Measurements from ENCODE around the gene CSF3R. TPM values are rescaled to one million over a fixed set of nuclear protein-coding genes. Genes with fewer than 3 reads are reported as not detected.

CSF3R gene
- total RNA-seq, 1 donor from 2014 or later: 1.4 TPM

DNA sequence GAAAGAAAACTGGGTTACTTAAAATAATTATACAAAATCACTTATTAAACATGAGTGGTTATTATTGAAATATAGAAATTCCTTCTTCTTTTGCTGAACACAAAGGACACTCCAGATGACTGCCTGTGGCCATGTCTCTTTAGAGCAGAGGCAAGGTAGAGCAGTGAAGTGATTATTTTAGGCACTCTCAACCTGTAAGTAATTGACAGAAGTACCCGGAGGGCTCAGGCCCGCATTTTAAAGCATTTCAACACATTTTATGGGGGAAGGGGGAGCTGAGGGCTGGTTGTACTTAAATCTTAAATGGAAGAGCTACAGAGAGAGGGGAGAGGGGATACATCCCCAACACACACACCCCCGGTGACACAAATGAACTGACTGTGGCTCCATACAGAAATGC, 42.7 kb downstream of the CSF3R start:
- no peak overlapping the region for H3K27ac Mint-ChIP-seq (ENCODE audit: unreplicated experiment)
- no peak for TF ChIP-seq CTCF (IDR thresholded peaks at IDR 0.05; ENCODE audit: unreplicated experiment)
- H3K36me3 Mint-ChIP-seq (ENCODE audit: low read depth, unreplicated experiment): peaks cover 6% of the 10 kb centered on the region
- H3K9me3 Mint-ChIP-seq (ENCODE audit: unreplicated experiment): no peaks in the 10 kb centered on the region
- H3K4me1 Mint-ChIP-seq (ENCODE audit: unreplicated experiment): no peaks in the 10 kb centered on the region
- no peak for DNase-seq (ENCODE audit: low spot score)
- H3K4me3 Mint-ChIP-seq (ENCODE audit: unreplicated experiment): no peak overlapping the region
- H3K27me3 Mint-ChIP-seq (ENCODE audit: unreplicated experiment): no peaks in the 10 kb centered on the region

DNA sequence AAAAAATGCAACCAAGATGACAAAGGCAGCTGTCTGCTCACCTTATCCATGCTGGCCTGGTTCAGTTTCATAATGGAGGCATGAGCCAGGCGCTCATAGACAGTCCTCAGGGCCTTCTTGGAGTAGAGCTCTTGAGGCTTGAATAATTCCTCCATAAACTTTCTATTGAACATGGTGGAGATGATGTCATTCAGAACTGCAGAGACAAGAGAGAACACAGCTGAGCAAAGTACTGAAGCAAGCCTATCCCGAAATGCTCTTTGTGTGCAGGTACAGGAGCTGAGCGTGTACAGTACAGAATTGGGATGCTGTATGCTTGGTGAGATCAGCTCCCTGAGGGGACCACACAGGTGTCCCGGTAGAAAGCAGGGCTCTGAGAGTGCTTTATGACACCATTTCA, 44.0 kb downstream of the CSF3R start:
- H3K4me1 Mint-ChIP-seq (ENCODE audit: unreplicated experiment): no peaks in the 10 kb centered on the region
- no peak overlapping the region for H3K4me3 Mint-ChIP-seq (ENCODE audit: unreplicated experiment)
- no peak for DNase-seq (ENCODE audit: low spot score)
- no peaks in the 10 kb centered on the region for H3K9me3 Mint-ChIP-seq (ENCODE audit: unreplicated experiment)
- H3K27ac Mint-ChIP-seq (ENCODE audit: unreplicated experiment): no peak overlapping the region
- H3K36me3 Mint-ChIP-seq (ENCODE audit: low read depth, unreplicated experiment): peaks cover 9% of the 10 kb centered on the region
- no peak for TF ChIP-seq CTCF (IDR thresholded peaks at IDR 0.05; ENCODE audit: unreplicated experiment)
- H3K27me3 Mint-ChIP-seq (ENCODE audit: unreplicated experiment): peaks cover 2% of the 10 kb centered on the region

DNA sequence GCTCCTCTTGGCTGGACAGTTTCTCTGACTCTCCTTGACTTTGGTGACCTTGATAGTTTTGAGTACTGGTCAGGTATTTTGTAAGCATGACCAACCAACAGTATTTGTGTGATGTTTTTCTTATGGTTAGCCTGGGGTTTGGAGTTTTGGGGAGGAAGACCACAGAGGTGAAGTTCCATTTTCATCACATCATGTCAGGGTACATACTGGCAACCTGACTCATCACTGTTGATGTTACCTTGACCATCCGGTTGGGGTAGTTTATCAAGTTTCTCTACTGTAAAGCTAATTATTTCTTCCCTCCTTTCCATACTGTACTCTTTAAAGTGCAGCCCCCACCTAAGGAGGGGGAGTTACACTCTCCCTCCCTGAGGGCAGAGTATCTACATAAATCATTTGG, 45.9 kb downstream of the CSF3R start:
- no peak for TF ChIP-seq CTCF (IDR thresholded peaks at IDR 0.05; ENCODE audit: unreplicated experiment)

GRCh38 chr1:36433102-36433501, 49.6 kb downstream of the CSF3R start:
- peaks cover 9% of the 10 kb centered on the region for H3K4me1 Mint-ChIP-seq (ENCODE audit: unreplicated experiment)
- no peak overlapping the region for H3K4me3 Mint-ChIP-seq (ENCODE audit: unreplicated experiment)
- no peaks in the 10 kb centered on the region for H3K9me3 Mint-ChIP-seq (ENCODE audit: unreplicated experiment)
- DNase-seq (ENCODE audit: low spot score): no peak
- TF ChIP-seq CTCF (IDR thresholded peaks at IDR 0.05; ENCODE audit: unreplicated experiment): no peak
- H3K27ac Mint-ChIP-seq (ENCODE audit: unreplicated experiment): no peak overlapping the region
- peaks cover 9% of the 10 kb centered on the region for H3K27me3 Mint-ChIP-seq (ENCODE audit: unreplicated experiment)
- peaks cover 27% of the 10 kb centered on the region for H3K36me3 Mint-ChIP-seq (ENCODE audit: low read depth, unreplicated experiment)

More for the DNA sequence above, 45.9 kb downstream of the CSF3R start:
- peaks cover 9% of the 10 kb centered on the region for H3K4me1 Mint-ChIP-seq (ENCODE audit: unreplicated experiment)
- H3K36me3 Mint-ChIP-seq (ENCODE audit: low read depth, unreplicated experiment): peaks cover 12% of the 10 kb centered on the region
- no peak overlapping the region for H3K27ac Mint-ChIP-seq (ENCODE audit: unreplicated experiment)
- no peak for DNase-seq (ENCODE audit: low spot score)
- no peak overlapping the region for H3K4me3 Mint-ChIP-seq (ENCODE audit: unreplicated experiment)
- H3K9me3 Mint-ChIP-seq (ENCODE audit: unreplicated experiment): no peaks in the 10 kb centered on the region
- peaks cover 3% of the 10 kb centered on the region for H3K27me3 Mint-ChIP-seq (ENCODE audit: unreplicated experiment)

DNA sequence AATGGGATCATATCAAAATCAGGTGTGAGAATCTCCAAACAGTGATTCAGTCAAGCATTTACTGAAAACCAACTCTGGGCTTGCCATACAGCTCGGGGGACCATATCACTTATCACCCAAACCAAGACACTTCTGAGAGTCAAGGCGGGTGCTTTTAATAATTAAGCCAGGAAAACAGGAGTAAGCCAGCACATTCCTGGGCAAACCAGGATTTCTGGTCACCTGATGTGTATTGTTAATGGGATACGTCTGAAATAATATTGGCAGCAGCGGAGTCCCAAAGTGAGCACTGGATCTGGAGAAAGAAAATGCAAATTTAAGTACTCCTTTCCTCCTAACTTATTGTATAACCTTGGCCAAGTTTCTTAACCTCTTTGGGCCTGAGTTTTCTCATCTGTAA, 50.1 kb downstream of the CSF3R start:
- Mint-ChIP-seq H3K27me3 (ENCODE audit: unreplicated experiment) (peaks cover 9% of the 10 kb centered on the region), H3K27ac (ENCODE audit: unreplicated experiment) (no peak overlapping the region), H3K4me3 (ENCODE audit: unreplicated experiment) (no peak overlapping the region), H3K36me3 (ENCODE audit: low read depth, unreplicated experiment) (peaks cover 27% of the 10 kb centered on the region), H3K4me1 (ENCODE audit: unreplicated experiment) (peaks cover 9% of the 10 kb centered on the region), H3K9me3 (ENCODE audit: unreplicated experiment) (no peaks in the 10 kb centered on the region)
- no peak for DNase-seq (ENCODE audit: low spot score)
- no peak for TF ChIP-seq CTCF (IDR thresholded peaks at IDR 0.05; ENCODE audit: unreplicated experiment)
